ENCODE results near the gene TBL2. TPM values are rescaled to one million over a fixed set of nuclear protein-coding genes. Genes with fewer than 3 reads are reported as not detected.

The TBL2 gene
- total and polyA plus RNA-seq, 10 of the 15 experiments (the other 5 are each of a cell fraction or from before 2014, with no cell fraction given) = 1.1 to 49.7 (median 26.7) TPM

DNA sequence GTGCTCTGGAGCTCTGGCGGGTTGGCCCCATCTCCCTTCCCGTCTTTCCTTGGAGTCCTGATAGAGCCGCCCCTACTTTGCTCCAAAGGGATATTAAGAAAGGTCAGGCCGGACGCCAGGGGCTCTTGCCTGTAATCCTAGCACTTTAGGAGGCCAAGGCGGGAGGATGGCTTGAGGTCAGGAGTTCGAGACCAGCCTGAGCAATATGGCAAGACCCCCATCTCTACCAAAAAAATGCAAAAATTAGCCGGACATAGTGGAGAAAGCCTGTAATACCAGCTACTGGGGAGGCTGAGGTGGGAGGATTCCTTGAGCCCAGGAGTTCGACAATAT is 46.3 kb upstream of the TBL2 start:
- Histone ChIP-seq H3K4me2 (ENCODE audit: control insufficient read depth, insufficient read depth) (no peak overlapping the region), H3K36me3 (ENCODE audit: control insufficient read depth in 2 of 2, insufficient read depth in 2 of 2, low read length in 1 of 2) (no peaks in the 10 kb centered on the region), H3K4me3 (no peak overlapping the region), H3K9ac (ENCODE audit: control insufficient read depth, insufficient read depth, low read length) (no peak overlapping the region), H3K4me1 (ENCODE audit: control insufficient read depth, insufficient read depth, low read length) (no peaks in the 10 kb centered on the region), H3K9me3 (replicated peaks; ENCODE audit: control insufficient read depth, insufficient read depth, low read length) (no peaks in the 10 kb centered on the region), H4K20me1 (ENCODE audit: control insufficient read depth, insufficient read depth) (no peaks in the 10 kb centered on the region), H3K79me2 (ENCODE audit: control insufficient read depth, insufficient read depth, low read length) (no peaks in the 10 kb centered on the region), H3K27ac (ENCODE audit: control insufficient read depth, insufficient read depth) (no peak overlapping the region), H2AFZ (ENCODE audit: control insufficient read depth, low read depth, low read length) (no peak overlapping the region), H3K27me3 (replicated peaks in 1 of 2; ENCODE audit: control insufficient read depth in 2 of 2, insufficient read depth in 2 of 2, low read length in 1 of 2) (peaks cover 0 to 6% of the 10 kb centered on the region in 2 experiments; a peak in 2 of 4 replicates)
- FAIRE-seq (no peak), ATAC-seq (no peak), DNase-seq (ENCODE audit: low read depth, low spot score) (no peak)
- POLR2A ChIA-PET = no interaction called here
- no TSS peak for BruUV-seq (replicated peaks)
- TF ChIP-seq KLF5 (IDR thresholded peaks at IDR 0.05; ENCODE audit: partially characterized antibody) (no peak), NBN (IDR thresholded peaks at IDR 0.05) (no peak), NR2F1 (conservative IDR thresholded peaks at IDR 0.05) (no peak), ZNF687 (IDR thresholded peaks at IDR 0.05) (no peak), BHLHE40 (IDR thresholded peaks at IDR 0.05; ENCODE audit: borderline replicate concordance in 1 of 2, low read depth in 2 of 2, low read length in 1 of 2) (no peak), ZNF274 (IDR thresholded peaks at IDR 0.05; ENCODE audit: insufficient read depth, insufficient read length) (no peak), RB1 (IDR thresholded peaks at IDR 0.05; ENCODE audit: borderline replicate concordance) (no peak), EP300 (IDR thresholded peaks at IDR 0.05; ENCODE audit: borderline replicate concordance in 1 of 2, control insufficient read depth in 1 of 2, low read depth in 2 of 2, low read length in 2 of 2) (no peak)
- TF ChIP-seq, protein P1, sequence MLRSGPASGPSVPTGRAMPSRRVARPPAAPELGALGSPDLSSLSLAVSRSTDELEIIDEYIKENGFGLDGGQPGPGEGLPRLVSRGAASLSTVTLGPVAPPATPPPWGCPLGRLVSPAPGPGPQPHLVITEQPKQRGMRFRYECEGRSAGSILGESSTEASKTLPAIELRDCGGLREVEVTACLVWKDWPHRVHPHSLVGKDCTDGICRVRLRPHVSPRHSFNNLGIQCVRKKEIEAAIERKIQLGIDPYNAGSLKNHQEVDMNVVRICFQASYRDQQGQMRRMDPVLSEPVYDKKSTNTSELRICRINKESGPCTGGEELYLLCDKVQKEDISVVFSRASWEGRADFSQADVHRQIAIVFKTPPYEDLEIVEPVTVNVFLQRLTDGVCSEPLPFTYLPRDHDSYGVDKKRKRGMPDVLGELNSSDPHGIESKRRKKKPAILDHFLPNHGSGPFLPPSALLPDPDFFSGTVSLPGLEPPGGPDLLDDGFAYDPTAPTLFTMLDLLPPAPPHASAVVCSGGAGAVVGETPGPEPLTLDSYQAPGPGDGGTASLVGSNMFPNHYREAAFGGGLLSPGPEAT (IDR thresholded peaks at IDR 0.05; ENCODE audit: low read depth) = no peak
- TF ChIP-seq, protein P2, sequence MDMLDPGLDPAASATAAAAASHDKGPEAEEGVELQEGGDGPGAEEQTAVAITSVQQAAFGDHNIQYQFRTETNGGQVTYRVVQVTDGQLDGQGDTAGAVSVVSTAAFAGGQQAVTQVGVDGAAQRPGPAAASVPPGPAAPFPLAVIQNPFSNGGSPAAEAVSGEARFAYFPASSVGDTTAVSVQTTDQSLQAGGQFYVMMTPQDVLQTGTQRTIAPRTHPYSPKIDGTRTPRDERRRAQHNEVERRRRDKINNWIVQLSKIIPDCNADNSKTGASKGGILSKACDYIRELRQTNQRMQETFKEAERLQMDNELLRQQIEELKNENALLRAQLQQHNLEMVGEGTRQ (IDR thresholded peaks at IDR 0.05; ENCODE audit: borderline replicate concordance, low read depth, low read length) = no peak
- CTCF ChIA-PET = interaction anchor here (0.6 to 1.5 kb wide), 2 partner anchors 18 to 776 kb away, joined by 4 read pairs; no protein-coding TSS in a partner anchor
- in situ Hi-C loops (cut with MboI) = no loop called here
- RAD21 ChIA-PET (ENCODE audit: unreplicated experiment) = interaction anchor here (0.9 kb wide), 1 partner anchor 109 kb away, joined by 4 read pairs; no protein-coding TSS in a partner anchor
- intact Hi-C loops (cut with micrococcal nuclease; ENCODE audit: unreplicated experiment) = loop anchor here (5.0 kb wide), 2 partner anchors 43 to 103 kb away; partner anchors contain the start of gene VPS37D
- SMC1A ChIA-PET (ENCODE audit: uncharacterized antibody, unreplicated experiment) = no interaction called here
- WGBS (ENCODE audit: insufficient coverage, insufficient replicate concordance, low lambda C conversion rate, missing lambda C conversion rate) = 45% methylated on average over 9 of the region's 9 CpGs

All from GM12878 (cell line).